Kidney glomerular epithelial cell (primary cell): Measurements from ENCODE around the gene CDH20.

Experiments used
- DNase-seq: peaks from one replicate; lab custom pipeline; 2025; lab: John Stamatoyannopoulos, UW

Gene CDH20

DNA sequence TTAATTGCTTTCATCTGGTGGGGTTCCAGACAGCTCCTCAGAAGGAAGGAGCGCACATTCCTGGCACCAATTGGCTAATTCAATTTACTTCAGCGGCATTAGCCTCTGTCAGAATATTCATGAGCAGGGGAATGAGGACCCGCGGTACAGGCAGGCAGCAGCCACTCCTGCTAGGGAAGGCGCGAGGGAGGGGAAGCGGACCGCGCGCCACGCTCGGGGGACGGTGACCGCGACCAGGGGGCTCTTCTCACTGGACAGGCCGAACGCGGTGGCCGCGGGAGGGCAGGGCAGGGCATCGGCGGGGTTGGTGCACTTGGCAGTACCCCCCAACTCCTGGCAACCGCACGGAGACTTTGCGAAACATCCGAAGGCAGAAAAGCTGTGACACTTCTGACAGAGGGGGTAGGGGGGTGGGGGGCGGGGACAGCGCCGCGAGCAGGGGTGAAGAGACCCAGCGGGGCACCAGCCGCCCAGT lies at the start of gene CDH20:
Gene CDH20 (plus strand): TSS at position 160 of the 475 bp plus-strand sequence.
- no peak for DNase-seq

DNA sequence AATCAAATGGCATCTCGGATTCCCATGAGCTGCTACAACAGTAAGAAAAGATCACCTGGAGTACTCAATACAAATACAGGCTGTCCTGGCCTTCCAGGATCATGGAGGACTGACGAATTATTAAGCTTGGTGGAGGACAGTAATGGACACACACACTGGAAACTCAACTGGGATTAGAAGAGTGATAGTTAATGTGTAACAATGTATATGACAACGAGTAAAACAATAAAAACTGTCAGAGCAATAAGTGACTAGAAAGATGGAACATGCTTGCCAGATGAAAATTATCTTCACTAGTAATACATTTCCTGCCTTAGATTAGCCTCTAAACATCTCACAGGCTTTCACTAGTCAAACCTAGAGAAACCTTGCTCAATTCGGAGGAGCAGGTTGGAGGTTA lies 49.2 kb upstream of the CDH20 start:
- no peak for DNase-seq

DNA sequence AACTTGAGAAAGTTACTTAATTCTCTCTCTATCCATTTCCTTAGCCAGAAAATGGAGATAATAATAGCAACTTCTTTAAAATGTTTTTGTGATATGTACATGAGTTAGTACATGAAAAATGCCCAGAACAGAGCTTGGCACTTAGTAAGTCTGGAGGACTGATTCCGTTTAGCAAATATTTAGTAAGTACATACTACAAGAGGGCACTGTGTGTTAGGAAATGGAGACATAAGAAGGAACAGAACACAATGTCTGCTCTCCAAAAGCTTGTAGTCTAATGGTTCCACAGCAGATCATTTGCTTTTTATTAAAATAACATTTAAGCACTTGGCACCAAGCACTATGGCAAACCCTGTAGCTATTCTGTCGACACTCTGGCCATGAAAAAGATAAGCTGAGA lies 47.5 kb upstream of the CDH20 start:
- DNase-seq, result no peak

DNA sequence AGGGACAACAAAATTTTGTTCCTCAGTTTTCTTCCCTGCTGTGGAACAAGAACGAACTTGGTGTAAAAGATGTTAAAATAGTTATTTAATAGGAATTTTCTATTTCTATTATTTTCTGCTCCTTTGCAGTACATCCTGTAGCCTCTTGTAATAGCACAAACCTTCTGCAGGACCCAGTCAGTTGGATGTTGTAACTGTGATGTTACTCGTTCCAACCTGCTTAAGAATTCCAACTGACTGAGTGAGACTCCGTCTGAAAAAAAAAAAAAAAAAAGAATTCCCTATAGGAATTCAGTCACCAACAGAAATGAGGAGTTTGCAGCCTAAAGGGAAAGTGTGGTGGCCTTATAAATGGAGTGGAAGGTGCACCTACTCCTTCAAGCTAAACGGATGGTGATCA lies 46.4 kb upstream of the CDH20 start:
- DNase-seq, result no peak

DNA sequence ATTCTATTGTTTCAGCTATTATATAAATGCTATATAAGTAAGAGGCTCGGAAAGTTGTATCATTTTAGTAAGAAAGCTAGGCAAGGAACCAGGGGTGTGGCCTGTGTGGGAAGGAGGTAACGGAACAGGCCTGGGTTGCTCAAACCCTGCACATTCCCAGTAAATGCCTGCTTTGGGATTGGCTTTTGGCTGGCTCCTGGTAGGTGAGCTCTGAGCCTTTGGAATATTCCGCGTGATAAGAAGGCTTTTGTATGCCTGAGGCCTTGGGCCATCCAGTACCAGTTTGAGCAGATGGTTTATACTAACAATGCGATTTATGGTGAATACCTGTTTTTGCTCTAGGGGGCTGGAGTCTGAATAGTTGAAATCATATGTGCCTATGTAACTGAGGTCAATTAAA lies 42.6 kb upstream of the CDH20 start:
- no peak for DNase-seq

DNA sequence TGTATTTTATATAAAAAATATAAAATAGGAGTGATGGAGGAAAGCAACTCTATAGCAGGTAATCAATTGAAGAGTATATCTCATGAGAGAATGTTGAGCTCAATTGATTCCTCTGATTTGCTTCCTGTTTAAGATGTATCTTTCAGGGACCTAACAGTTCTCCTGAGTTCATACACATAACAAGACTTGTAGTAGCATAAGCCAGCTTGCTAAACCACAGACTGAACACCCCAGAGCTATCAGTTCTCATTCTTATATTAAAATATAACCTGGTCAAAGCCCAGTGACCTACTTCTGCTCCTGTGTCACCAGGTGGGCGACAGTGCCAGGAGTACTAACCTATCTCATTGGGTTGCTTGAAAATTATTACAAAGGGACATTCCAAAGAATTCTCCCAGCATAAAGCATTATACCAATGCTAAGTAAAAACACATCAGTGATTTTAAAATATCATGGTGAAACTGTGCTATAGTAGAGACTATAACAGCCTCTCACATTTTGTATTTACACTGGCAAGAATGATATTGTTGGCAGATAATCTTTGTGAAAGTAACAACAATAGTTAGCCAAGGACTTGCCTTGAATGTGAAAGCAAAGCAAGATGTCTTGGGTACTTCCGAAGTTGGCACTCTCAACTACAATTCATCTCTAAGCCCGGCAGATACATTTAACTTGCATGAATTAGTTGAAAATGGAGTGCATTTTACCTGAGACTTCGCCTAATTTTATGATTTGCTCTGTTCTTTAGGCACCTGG lies 40.8 kb upstream of the CDH20 start:
- no peak for DNase-seq

DNA sequence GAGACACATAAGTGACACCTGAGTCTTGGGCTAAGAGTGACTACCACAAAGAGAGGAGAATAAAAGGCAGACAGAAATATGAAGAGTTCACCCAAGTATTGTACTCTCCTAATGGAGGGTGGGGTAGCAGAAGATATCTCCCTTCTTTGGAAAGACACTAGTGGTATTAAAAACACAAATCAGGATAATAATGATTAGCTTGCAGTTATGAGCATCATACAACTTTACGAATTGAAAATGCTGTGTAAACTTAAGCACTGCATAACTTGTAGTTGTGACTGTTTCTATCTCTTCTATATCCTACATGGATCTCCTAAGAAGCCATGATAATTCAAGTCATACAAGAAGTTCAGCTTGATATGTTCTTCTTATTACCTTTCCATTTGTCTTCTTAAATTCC lies 38.1 kb upstream of the CDH20 start:
- no peak for DNase-seq

DNA sequence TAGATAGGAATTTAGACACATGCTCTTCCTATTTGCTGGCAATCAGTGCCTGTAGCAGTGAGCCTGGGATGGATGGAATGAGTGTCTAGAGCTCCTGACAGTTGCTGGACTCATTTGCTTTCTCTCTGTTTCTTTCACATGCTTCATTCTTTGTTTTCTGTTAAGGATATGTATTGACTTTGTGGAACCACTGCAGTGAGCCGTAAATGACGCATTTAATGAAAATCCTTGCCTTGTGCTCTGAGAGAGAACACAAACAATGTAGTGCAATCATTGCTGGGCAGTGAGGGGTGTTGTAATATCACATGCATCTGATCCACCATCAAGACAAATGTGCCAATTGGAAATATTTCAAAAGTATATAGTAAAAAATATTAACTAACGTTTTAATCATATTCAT lies 25.2 kb upstream of the CDH20 start:
- no peak for DNase-seq

DNA sequence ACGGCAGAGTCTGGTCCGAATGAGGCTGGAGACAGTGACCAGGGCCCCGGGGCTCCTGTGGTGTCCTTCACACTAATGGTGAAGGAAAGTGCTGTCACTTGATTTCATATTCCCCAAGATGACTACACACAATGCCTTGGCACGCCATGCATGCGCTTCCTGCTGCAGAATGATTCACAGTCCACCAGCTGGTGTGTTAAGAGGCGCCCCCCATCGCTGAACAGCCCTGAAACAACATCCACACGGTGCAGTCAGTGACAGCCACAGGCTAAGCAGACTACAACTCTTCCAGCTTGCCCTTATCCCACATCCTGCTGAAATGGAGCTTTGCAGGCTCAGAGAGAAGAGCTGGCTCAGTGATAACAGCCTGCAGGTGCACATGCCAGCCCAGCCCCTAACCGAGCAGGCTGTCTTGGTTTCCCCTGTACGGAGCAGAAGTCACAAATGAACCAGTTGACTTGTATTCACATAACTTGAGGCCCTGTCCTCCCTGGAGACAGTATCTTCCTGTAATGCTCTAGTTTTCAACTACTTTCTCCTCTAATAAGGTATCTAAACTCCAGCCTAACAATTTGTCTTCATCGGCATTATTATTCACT lies 24.3 kb upstream of the CDH20 start:
- DNase-seq, result no peak

DNA sequence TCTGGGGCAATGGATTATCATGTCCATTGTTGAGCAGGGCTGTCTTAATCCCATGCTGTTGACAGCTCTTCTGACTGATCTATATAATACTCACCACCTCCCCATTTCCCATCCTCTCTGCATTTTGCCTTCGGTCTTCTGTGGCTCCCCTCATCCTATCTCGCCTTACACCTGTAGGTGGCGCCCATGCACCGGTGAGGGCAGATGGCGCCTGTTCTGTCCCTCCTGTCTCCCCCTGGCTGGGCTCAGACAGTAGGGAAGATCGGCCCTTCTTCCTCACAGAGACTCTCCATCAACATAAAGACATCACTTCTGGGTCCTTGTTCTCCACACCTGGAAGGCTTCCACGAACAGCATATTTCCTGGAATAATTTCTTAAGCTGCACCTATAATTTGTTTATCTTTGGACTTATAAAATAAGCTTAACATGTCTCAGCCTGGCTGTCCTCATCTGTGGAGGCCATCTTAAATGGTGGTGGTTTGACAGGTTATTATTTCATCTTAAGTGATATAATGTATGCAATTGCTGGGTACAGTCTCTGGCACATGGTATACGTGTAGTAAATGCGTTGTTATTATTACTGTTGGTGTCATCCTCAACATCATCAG lies 10.9 kb upstream of the CDH20 start:
- peak; percentile 28 for DNase-seq

DNA sequence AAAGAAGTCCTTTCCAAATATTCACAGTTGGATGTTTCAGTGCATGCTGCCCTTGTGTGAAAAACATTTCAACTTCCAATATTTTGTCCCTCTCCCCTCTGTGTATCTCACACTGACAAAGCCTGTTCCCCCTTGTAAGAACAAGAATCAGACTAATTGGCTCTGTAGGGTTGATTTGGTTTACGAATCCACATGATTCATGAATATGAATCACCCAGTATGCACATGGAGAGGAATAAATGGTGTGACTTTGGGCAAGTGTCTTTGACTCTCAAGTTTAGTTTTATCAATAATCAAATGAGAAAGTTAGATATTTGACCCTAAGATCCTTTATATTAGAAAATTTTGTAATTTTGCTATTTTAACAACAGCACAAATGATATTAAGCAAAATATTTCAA lies 9.3 kb upstream of the CDH20 start:
- DNase-seq, result no peak

DNA sequence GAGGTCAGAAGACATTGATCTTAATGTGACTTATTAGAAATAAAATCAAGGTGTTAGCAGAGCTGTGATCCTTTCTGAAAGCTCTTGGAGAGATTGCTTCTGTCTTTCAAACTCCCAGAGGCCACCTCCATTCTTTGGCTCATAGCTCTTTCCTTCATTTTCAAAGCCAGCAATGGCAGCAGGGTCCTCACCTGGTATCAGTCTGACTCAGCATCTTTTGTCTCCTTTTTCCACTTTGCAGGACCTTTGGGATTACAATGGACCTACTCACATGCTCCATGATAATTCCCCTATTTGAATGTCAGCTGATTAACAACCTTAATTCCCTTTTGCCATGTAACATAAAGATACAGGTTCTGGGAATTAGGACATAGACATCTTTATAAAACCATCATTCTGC lies 6.8 kb upstream of the CDH20 start:
- no peak for DNase-seq

DNA sequence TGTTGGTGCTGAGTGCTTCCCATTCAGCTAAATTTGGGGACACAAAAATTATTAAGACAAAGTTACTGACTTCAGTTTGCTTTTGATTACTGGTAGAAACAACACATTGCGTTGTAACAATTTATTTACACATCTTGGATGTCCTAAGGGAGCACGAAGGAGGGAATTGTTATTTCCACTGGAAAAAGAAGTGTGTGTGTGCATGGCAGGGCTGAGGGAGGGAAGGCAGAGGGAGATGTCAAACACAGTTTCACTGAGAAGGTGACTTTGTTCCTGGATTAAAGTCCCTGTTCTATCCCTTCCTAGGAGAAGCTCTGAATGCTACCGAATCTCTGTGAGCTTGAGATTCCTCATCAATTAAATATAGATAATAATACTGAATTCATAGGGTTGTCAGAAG lies 3.8 kb upstream of the CDH20 start:
- DNase-seq, result no peak

DNA sequence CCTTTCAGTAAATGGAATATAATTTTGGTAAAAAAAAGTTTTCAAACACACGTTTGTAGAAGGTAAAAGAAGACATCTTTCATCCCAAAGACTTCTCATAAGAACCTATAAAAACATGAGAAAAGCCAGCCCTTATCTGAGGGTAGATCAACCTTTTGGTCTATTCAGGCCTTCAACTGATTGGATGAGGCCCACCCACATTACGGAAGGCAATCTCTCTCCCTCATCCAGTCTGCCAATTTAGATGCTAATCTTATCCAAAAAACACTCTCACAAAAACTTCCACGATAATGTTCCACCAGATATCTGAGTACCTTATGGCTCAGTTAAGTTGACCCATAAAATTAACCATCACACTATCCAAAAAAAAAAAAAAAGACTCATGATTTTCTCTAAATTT lies 2.2 kb upstream of the CDH20 start:
- DNase-seq, result no peak

DNA sequence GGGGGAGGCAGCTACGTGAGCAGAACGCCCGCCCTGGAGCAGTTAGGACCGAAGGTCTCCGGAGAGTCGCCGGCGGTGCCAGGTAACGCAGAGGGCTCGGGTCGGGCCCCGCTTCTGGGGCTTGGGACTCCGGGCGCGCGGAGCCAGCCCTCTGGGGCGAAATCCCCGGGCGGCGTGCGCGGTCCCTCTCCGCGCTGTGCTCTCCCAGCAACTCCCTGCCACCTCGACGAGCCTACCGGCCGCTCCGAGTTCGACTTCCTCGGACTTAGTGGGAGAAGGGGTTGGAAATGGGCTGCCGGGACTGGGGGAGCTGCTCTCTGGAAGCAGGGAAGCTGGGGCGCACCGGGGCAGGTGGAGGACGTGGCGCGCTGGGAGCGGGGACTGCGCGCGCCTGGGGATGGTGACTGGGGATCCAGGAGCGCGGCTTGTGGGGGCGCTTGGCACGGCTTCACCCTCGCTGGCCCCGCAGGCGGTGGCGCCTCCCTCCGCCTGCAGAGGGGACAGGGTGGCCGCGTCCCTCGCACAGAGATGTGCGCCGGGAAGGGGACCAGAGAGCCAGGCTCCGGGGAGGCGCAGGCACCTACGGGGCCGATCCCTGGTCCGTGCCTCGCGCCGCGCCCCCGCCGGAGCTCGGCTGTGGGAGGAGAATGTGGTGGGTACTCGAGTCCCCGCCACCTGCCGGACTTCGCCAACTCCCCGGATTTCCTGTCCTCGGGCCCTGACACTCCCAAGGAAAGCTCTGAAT lies 688 bp downstream of the CDH20 start:
- DNase-seq, result no peak

DNA sequence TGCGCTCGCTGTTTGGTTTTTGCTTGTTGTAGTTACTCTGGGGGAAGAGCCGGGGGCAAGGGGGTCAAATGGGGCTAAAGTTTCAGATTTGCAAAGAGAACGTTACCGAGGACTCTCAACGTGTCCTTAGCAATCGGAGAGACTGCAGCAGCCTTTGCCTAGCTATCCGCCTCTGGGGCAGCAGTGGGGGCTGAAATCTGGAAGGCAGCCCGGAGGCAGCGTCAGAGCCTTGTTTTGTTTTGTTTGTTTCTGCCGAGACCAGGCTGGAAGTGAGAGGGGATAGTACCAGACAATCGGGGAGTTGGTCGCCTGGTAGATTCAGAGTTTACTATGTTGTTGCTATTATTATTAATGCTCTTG lies 1.2 kb downstream of the CDH20 start:
- no peak for DNase-seq

DNA sequence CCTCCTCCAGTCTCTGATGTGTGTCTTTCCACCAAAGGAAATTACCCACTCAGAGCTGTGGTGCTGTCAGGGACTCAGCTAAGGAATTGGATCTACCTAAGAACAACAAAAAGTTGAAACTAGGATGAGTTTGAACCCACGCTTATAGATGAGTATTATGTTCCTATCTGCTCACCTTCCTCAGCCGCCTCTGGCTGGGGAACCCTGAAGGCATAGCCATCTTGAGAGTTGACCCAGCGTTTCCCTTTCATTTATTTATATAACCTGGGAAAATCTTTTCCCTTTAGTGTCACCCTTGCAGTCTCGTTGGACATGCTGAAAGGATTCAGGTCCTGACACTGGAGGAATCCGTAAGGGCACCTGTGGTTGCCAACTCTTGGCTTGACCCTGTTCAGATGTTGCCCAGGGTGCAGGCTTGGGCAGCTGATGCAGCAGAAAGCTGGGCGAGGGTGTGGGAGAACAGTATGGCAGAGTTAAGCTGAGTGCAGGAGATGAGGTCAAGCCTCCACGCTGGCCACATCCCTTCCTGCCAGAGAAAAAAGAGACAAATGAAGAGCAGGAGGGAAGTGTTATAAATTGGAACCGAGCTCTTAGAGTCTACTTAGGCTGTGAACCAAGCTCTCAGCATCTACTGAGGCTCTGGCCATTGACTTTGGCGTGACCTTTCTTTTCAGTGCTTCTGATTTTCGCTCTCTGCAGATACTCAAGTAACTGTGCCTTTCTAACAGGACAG lies 1.9 kb downstream of the CDH20 start:
- no peak for DNase-seq

DNA sequence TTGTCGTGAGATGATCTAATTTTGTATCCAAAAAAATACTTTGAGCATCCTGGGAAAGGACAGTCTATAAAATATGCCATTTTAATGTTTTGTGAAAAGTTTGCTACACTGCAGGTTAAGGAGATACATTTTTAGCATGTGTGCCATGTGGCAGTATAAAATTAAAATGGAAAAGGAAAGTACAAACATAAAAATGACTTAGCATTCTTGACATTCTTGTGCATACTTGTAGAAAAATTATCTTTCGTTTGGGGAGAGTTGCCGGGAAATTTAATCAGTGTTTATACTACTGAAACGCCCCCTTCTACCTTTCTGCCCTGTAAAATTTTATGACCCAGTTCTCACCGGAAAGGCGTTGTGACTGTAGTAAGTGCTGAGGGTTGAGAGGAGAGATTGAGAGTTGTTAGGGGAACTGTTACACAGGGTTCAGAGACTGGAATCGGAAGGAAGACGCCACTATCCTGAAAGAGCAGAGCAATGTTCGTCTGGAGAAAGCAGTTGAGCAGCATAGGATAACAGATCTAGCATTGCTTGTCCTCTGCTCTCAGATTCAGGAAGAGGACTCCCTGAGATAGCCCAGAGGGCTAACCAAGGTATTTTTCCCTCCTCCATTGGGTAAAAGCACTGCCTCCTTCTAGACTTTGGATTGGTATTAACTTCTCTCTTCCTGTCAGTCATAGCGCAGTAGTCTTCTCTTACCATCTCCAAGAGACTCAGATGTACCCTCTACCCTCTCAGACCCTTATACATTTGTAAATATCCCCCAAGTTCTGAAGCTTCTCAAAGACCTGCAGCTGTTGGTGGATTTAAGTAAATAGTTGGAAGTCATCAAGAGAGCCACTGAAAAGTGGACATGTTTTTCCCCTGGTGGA lies 2.7 kb downstream of the CDH20 start:
- DNase-seq, result no peak

DNA sequence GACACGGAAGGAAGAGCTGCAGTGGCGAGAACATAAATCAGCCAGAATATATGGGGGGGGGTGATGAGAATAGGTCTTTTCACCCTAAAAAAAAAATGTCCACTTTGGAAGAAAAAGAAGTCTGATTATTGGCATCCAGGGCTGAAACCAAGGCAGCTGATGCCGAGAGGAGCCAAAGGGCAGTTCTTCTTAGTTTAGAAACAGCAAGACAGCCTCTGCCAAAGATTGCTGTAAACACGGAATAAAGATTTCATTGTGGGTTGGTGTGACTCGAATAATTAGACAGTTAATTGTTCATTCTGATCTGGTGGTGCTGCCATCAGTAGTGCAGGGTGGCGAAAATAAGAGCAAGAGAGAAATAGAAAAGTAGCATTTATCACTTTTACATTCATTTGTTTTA lies 3.5 kb downstream of the CDH20 start:
- no peak for DNase-seq

DNA sequence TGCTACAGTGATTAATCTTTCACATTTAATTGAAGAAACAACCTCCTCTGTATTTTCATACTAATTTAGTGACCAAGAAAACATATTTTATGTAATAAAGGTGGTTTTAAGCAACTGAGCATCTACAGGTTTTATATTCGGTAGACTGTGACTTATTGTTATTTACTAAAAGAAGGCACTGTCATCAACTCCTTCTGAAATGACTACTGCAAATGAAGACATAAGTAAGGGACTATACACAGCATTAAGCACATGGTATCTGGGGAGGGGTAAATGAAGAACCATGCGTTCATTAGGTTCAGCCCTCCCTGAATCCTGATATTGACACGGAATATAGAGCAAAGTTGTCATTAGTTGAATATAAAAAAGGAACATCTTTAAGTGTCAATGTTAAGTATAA lies 4.3 kb downstream of the CDH20 start:
- no peak for DNase-seq

DNA sequence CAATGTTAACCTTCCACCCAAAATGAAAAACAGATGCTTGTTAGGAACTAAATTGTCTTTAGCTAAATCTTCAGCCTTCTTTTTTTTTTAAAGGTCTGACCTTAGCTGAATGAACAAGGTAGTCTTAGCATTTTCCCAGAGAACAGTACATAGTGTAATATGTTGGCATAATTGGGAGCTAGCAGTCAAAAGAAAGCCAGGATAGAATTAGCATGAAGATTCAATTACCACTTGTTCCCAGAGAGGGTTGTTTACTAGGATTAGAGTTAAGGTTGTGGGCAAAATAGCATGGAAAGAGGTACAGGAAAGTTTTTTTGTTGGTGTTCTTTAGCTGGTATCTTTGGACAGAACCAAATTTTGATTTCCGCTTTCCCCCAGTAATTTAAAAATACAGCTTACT lies 6.9 kb downstream of the CDH20 start:
- no peak for DNase-seq
